ENCODE measurements around the gene OOSP1.

The OOSP1 gene

DNA sequence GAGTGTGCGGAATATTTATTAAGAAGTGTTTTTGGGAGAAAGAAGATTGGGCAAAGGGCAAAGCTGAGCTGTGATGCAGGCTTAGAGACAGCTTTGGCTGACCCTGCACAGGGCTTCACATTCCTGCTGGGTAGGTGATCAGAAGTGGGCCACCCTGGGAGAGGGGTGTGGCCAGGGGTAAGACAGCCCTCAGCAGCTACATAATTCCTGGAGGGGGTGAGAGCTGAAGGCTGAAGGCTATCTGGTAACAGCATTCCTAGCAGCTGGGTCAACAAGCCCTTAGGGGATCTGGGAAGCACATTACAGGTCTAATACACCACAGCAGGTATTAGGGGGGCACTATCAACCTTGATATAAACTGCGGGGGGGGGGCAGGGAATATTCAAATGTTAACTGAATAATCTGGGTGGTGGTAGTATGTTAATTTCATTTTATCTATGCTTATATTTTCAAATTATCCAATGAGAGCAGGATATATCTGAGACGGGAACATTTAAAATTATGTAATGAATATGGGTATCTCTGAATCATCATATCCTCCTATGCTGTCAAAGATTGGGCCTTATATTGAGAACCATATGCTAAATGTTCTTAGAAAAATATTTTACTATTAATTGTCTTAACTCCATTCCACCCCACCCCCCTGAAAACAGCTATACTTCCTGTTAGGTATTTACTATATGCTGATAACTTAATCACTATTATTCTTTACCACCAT, 5.9 kb downstream of the OOSP1 start:
- TF ChIP-seq CTCF (IDR thresholded peaks at IDR 0.05), result no peak

DNA sequence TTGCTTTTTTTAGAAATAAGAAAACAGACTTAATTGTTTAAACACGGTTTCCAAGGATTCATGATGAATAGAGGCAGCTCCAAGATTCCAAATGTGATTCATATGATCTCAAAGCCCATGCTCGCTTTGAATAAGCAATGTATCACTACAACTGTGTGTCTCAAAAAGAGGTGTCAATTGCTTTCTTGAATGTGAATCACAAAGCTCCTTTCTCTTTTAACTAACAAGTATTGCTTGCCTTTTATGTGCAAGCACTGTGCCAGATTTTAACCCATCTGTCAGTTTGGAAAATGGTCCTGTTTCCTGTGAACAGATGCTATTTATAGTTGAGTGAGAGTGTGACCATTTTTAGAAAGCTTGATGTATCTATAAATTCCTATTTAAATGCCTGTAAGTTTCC, 6.5 kb downstream of the OOSP1 start:
- TF ChIP-seq CTCF (IDR thresholded peaks at IDR 0.05), result no peak

GRCh38 chr11:59953463-59954218, 15.4 kb downstream of the OOSP1 start:
- TF ChIP-seq CTCF (IDR thresholded peaks at IDR 0.05), result no peak

DNA sequence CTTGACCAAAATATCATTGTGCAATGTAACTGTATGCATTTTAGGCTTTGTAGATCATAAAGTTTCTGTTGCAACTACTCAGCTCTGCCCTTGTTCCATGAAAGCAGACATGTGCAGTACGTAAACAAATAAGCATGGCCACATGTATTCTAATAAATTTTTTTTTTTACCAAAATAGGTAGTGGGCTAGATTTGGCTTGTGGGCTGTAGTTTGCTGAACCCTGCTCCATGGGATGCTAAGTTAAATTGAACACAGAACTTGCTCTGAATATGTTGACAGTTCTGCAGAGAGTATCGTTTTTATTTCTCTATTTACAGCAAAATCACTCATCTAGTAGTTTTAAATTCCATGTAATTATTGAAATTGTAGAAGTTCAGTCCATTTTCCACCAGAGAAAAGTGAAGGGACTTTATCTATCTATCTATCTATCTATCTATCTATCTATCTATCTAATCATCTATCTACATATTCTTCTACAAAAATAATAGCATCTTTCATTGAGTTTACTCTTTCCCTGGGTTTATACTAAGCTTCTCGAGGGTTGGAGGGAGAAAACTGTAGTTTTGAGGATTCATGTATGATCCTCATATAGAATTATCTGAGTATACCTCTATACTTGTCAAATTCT, 16.1 kb downstream of the OOSP1 start:
- TF ChIP-seq CTCF (IDR thresholded peaks at IDR 0.05), result no peak

DNA sequence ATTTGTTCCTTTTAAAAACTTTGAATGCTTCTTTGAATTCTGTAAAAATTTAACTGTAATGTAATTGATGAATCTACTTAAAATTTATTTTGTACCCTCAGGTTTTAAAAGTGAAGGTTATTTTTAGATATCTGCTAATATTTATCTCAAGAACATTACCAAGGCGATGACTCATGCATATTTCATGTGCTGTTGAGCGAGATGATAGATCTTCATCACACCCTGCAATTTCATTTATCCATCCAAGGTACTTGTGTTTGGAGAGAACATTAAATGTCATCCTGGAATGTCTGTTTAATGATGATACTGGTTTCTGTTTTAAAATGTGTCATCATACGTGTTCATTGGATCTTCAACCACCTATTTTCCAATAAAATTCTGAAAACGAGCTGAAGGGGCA, 18.9 kb downstream of the OOSP1 start:
- TF ChIP-seq CTCF (IDR thresholded peaks at IDR 0.05), result no peak

DNA sequence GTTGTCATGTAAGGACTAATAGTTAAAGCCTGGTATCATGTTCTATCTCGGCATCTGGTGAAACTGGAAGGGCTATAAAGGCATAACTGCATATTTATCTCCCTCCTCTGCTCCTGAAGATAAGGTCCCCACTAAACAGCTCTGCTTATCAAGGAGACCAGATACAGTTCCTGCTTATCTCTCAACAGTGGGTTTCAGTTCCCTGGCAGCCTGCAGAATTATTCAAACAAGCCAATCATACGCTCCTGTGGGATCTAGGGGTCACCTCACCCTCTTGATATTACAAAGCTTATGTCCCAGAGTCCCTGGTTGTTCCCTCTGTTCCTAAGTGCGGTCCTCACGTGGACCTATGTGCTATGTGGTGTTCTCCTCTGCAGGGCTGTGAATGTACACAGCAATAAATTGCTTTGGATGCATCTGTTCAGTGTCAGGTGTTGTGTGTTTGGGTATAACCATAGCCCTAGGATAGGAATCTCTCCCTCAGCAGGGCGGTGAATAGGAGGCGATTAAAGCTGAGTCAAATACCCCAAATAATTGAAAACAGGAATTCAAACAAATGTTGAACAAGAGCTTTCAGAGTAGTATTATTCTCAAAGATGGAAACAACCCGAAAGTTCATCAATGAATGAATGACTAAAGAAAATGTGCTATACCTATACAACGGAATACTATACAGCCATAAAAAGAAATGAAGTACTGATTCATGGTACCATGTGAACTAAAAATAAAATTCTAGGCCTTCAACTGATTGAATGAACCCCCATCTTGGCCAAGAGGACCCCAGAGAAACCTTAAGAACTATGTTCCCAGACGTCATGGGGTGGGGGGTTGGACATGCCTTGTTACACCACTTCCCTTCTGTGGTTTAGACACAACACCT, 22.5 kb downstream of the OOSP1 start:
- TF ChIP-seq CTCF (IDR thresholded peaks at IDR 0.05), result no peak

DNA sequence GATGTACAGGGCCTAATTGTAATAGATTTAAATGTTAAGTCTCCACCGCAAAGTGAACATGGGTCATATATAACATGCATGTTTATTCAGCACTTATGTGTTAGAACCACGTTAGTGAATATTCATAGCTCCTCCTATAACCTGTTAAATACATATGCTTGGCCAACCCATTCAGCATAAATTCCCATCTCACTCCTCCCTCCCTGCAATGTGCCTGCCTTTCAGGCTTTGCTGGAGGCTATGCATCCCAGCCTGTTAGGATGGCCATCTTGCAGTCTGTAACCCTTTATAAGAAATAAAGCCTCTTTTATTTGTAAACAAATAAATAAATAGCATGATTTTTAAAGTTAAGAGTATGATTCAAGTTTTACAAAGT, 23.9 kb downstream of the OOSP1 start:
- no peak for TF ChIP-seq CTCF (IDR thresholded peaks at IDR 0.05)

Measured in LNCAP (cell line).